ENCODE measurements around the gene RPRD1B.

DNA sequence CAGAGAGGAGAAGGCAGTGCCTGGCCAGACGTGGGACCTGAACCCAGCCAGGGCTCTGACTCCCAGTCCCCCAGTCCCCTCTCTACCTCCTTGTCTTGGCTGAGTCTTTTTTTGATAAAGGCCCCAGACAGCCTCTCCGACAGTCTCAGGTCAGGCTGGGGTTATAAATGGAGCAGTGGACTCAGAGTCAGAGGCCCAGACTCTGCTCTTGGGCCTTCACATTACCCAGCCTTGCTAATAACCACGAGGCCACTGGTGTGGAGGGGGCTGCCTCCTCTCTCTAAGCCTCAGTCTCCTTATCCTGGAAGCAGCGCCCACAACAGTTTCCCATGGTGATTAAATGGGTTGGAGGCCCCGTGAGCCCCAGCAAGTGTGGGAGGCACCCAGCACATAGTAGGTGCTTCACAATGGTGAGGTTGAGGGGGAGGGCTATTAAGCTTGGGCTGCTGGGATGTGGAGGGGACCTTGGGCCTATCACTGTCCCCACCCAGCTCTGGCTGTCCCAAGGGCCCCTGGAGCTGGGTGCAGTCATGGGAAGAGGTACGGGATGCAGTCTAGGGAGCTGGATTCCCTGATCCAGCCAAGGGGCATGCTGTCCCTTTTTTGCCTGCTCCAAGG is 95.8 kb downstream of the RPRD1B start:
- TF ChIP-seq, protein P1, sequence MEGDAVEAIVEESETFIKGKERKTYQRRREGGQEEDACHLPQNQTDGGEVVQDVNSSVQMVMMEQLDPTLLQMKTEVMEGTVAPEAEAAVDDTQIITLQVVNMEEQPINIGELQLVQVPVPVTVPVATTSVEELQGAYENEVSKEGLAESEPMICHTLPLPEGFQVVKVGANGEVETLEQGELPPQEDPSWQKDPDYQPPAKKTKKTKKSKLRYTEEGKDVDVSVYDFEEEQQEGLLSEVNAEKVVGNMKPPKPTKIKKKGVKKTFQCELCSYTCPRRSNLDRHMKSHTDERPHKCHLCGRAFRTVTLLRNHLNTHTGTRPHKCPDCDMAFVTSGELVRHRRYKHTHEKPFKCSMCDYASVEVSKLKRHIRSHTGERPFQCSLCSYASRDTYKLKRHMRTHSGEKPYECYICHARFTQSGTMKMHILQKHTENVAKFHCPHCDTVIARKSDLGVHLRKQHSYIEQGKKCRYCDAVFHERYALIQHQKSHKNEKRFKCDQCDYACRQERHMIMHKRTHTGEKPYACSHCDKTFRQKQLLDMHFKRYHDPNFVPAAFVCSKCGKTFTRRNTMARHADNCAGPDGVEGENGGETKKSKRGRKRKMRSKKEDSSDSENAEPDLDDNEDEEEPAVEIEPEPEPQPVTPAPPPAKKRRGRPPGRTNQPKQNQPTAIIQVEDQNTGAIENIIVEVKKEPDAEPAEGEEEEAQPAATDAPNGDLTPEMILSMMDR (conservative IDR thresholded peaks at IDR 0.05; ENCODE audit: low read depth, low read length), result no peak
- no peak for TF ChIP-seq RAD21 (IDR thresholded peaks at IDR 0.05; ENCODE audit: low read length)
- TF ChIP-seq, protein P2, sequence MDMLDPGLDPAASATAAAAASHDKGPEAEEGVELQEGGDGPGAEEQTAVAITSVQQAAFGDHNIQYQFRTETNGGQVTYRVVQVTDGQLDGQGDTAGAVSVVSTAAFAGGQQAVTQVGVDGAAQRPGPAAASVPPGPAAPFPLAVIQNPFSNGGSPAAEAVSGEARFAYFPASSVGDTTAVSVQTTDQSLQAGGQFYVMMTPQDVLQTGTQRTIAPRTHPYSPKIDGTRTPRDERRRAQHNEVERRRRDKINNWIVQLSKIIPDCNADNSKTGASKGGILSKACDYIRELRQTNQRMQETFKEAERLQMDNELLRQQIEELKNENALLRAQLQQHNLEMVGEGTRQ (IDR thresholded peaks at IDR 0.05; ENCODE audit: low read depth, low read length), result no peak
- no peak for TF ChIP-seq POLR2A (IDR thresholded peaks at IDR 0.05; ENCODE audit: low read depth, low read length)

Measured in IMR-90 (cell line).